ENCODE data around the gene MAN2A2.
A peak's percentile ranks its signal among the peaks of the same experiment; 100 is the strongest.

Gene MAN2A2

GRCh38 chr15:90941038-90941437 is 37.9 kb downstream of the MAN2A2 start:
- no peak for DNase-seq (ENCODE audit: low read depth in 3 of 3, low spot score in 1 of 3)

DNA sequence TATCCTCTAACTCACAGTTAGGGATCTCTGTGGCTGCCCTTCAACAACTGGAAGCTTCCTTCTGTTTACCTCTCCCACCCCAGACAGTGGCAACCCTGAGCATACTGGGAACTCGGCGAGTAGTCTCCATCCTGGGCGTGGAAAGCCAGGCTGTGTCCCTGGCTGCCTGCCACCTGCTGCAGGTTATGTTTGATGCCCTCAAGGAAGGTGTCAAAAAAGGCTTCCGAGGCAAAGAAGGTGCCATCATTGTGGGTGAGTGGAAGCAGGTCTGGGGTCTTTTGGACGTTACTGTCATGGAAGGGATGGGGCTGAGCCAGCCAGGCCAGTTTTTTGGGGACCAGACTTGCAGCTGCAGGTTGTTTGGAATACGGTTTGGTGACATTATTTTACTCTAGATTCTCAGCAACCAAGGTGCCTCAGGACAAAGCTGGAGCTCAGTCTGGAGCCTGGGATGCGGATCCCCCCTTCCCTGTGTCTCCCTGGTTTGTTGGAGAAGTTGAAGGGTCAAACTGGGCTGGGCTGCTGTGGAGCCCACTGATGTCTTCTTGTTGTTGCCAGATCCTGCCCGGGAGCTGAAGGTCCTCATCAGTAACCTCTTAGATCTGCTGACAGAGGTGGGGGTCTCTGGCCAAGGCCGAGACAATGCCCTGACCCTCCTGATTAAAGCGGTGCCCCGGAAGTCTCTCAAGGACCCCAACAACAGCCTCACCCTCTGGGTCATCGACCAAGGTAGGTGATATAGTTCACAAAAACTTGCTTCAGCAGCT is 39.4 kb downstream of the MAN2A2 start:
- DNase-seq (ENCODE audit: low read depth in 3 of 3, low spot score in 1 of 3): no peak

DNA sequence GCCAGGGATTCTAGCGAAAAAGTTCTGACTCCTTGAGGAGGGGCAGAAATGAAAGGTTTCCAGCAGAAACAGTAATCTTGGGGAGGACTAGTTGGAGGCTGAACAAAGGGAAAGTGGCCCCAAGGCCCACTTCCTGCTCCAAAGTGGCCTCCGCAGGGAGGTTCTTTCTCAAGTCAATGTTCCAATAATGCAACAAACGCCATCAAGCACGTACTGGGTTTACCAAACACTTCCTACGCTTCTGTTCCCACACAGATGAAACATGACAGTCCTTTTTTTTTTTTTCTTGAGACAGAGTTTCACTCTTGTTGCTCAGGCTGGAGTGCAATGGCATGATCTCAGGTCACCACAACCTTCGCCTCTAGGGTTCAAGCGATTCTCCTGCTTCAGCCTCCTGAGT is 42.0 kb downstream of the MAN2A2 start:
- no peak for DNase-seq (ENCODE audit: low read depth in 3 of 3, low spot score in 1 of 3)

- DNase-seq (ENCODE audit: low read depth in 3 of 3, low spot score in 1 of 3): no peak
These were observed 43.4 kb downstream of the MAN2A2 start for GRCh38 chr15:90946538-90946937.

- no peak for DNase-seq (ENCODE audit: low read depth in 3 of 3, low spot score in 1 of 3)
These were observed 44.0 kb downstream of the MAN2A2 start for GRCh38 chr15:90946941-90947576.

DNA sequence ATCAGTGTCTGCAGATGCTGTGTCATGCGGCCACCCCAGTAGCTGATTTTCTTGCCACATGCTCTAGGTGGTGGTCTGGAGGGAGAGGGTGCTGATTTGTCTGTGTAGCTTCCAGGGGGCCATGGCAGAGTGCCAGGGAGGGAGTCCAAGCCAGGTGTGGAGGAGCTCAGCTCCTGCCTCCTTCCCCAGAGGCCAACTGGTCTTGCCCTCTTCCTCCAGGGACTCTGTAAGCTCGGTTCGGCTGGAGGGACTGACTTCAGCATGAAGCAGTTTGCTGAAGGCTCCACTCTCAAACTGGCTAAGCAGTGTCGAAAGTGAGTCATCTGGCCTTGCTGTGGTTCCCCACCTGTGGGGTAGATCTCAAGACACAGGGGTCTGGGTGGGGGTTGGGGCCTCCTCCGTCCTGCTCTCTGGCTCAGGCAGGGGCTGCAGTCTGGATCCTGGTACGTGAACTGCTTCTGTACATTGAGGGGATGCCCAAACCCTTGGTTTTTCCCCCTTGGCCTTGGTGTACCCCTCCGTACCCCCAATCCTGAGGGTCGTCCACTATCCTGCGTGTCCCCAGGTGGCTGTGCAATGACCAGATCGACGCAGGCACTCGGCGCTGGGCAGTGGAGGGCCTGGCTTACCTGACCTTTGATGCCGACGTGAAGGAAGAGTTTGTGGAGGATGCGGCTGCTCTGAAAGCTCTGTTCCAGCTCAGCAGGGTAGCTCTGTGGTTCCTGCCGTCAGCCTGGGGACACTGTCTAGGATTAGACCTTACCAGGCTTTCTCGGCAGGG is 44.7 kb downstream of the MAN2A2 start:
- no peak for DNase-seq (ENCODE audit: low read depth in 3 of 3, low spot score in 1 of 3)

GRCh38 chr15:90948506-90948905 is 45.4 kb downstream of the MAN2A2 start:
- no peak for DNase-seq (ENCODE audit: low read depth in 3 of 3, low spot score in 1 of 3)

- DNase-seq (ENCODE audit: low read depth in 3 of 3, low spot score in 1 of 3): no peak
These were observed 47.0 kb downstream of the MAN2A2 start for GRCh38 chr15:90949979-90950675.

DNA sequence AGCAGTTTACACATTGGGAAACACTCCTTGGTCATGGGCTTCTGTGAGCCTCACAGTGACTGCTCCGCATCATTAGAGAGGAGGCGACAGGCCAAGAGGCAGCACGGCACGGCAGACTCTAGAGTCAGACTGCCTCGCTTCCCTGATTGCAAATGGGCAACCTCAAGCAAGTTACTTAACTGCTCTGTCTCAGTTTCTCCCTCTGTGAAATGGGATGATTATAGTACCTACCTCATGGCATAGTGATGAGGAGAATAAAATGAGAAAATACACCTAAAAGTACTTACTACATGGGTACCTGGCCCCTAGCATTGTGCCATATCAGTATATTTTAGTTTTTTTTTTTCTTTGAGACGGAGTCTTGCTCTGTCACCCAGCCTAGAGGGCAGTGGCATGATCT is 47.6 kb downstream of the MAN2A2 start:
- DNase-seq (ENCODE audit: low read depth in 3 of 3, low spot score in 1 of 3): no peak

DNA sequence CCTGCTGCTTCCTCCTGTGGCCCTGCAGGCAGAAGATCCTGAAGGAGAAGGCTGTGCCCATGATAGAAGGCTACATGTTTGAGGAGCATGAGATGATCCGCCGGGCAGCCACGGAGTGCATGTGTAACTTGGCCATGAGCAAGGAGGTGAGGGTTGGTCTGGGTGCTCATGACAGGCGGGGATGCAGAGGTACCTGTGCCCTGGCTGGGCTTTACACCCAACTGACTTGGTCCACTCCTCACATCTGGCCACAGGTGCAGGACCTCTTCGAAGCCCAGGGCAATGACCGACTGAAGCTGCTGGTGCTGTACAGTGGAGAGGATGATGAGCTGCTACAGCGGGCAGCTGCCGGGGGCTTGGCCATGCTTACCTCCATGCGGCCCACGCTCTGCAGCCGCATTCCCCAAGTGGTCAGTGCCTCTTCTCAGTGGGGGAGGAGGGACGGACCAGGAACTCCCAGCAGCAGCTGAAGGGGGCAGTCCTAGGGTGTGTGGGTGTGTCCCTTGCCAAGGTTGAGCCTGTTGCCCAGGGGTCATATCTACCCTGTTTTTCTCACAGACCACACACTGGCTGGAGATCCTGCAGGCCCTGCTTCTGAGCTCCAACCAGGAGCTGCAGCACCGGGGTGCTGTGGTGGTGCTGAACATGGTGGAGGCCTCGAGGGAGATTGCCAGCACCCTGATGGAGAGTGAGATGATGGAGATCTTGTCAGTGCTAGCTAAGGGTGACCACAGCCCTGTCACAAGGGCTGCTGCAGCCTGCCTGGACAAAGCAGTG is 50.0 kb downstream of the MAN2A2 start:
- no peak for DNase-seq (ENCODE audit: low read depth in 3 of 3, low spot score in 1 of 3)

DNA sequence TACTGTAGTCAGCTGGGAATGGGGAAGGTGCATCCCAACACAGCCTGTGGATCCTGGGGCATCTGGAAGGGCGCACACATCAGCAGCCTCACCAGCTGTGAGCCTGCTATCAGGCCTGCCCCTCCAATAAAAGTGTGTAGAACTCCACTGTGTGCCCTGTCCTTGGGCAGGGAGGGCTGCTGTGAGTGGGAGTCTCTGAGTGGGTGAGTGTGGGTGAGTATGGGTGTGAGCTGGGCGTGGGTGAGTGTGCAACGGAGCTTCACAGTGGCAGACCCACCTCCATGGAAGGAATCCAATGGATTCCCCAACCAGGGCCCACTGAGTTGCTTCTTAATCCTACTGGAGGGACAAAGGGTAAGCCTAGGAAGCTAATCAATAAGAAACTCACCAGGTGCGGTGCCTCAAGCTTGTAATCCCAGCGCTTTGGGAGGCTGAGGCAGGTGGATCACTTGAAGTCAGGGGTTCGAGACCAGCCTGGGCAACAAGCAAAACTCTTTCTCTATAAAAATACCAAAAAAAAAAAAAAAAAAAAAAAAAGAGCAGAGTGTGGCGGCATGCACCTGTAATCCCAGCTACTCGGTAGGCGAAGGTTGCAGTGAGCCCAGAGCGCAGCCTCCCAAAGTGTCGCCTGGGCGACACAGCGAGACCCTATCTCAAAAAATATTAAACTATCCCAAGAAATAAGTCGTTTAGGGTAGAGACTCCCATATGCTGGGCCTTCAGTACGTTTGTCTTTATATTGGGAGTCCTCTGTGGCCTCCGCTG is 51.0 kb downstream of the MAN2A2 start:
- DNase-seq (ENCODE audit: low read depth in 3 of 3, low spot score in 1 of 3): no peak

- peak; percentile 65 to 74 (median 69) for DNase-seq (ENCODE audit: low read depth in 3 of 3, low spot score in 1 of 3)
These were observed 51.9 kb downstream of the MAN2A2 start, which contains the start of gene RCCD1 for GRCh38 chr15:90954712-90955623. RCCD1 (plus strand) TSS chr15:90954884; CDS start chr15:90956735, 1,851 bp downstream.

GRCh38 chr15:90955624-90956273 is 52.6 kb downstream of the MAN2A2 start:
- no peak for DNase-seq (ENCODE audit: low read depth in 3 of 3, low spot score in 1 of 3)

- peak in 2 of 3 donors; percentile 39 to 58 for DNase-seq (ENCODE audit: low read depth in 3 of 3, low spot score in 1 of 3)
These were observed 53.4 kb downstream of the MAN2A2 start for GRCh38 chr15:90956274-90957030.

- no peak for DNase-seq (ENCODE audit: low read depth in 3 of 3, low spot score in 1 of 3)
These were observed 54.1 kb downstream of the MAN2A2 start for GRCh38 chr15:90957031-90957790.

DNA sequence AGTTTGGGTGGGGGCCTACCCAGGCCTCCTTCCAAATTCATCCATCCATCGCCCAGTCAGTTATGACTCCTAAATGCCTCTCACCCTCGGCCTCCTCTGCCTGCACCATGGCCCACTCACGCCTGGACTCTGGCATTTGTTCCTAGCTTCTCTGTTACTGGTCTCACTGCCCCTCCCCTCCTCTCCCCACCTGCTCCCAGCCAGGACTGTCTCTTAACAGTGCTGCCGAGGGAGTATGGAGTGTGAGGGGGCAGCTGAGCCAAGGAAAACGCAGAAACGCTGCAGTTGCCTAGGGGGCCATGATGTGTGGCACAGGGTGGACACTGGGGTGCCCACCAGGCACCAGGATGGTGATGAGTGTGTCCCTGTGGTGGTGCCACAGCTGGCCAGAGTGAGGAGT is 54.7 kb downstream of the MAN2A2 start:
- DNase-seq (ENCODE audit: low read depth in 3 of 3, low spot score in 1 of 3): no peak
